Measurements from ENCODE around the gene AP3S1.
"Not testable (repeated sequence)": the region's sequence is repeated elsewhere in the genome, so short reads cannot be mapped to it uniquely, and the experiment has no call there.

- TF ChIP-seq CTCF, POLR2A (IDR thresholded peaks at IDR 0.05): not testable (repeated sequence)
Observed at GRCh38 chr5:115928578-115929407, 87.1 kb downstream of the AP3S1 start.
